Measurements from ENCODE around the gene HSD17B7.

GRCh38 chr1:162822391-162823200, 32.1 kb downstream of the HSD17B7 start:
- no peak for TF ChIP-seq CTCF (IDR thresholded peaks at IDR 0.05; ENCODE audit: insufficient read depth, low read depth, low read length)
- TF ChIP-seq EZH2 (IDR thresholded peaks at IDR 0.05; ENCODE audit: insufficient read depth, low read length), result no peak

Data from astrocyte (in vitro differentiated cells and primary cell).